ENCODE data around the gene SULT2B1. TPM values are rescaled to one million over a fixed set of nuclear protein-coding genes. Genes with fewer than 3 reads are reported as not detected.

SULT2B1 gene
- total RNA-seq, 2 donors from 2014 or later, result not detected

- ATAC-seq (ENCODE audit: insufficient number of reproducible peaks, low FRiP score, low read depth) (no peak), DNase-seq (ENCODE audit: low spot score) (no peak)
- Histone ChIP-seq H3K27me3 (replicated peaks; ENCODE audit: insufficient read depth) (no peaks in the 10 kb centered on the region), H3K4me1 (ENCODE audit: control insufficient read depth in 1 of 2, low read depth in 2 of 2) (no peaks in the 10 kb centered on the region), H3K36me3 (no peaks in the 10 kb centered on the region), H3K4me3 (no peak overlapping the region), H3K27ac (no peak overlapping the region), H3K9me3 (no peaks in the 10 kb centered on the region)
- no peak for TF ChIP-seq CTCF (IDR thresholded peaks at IDR 0.05)
These were observed 43.1 kb upstream of the SULT2B1 start for GRCh38 chr19:48508729-48509411.

- DNase-seq (ENCODE audit: low spot score), result no peak
- ATAC-seq (ENCODE audit: insufficient number of reproducible peaks, low FRiP score, low read depth), result no peak
- Histone ChIP-seq H3K4me1 (ENCODE audit: control insufficient read depth in 1 of 2, low read depth in 2 of 2) (no peaks in the 10 kb centered on the region), H3K9me3 (no peaks in the 10 kb centered on the region), H3K27ac (no peak overlapping the region), H3K4me3 (no peak overlapping the region), H3K27me3 (replicated peaks; ENCODE audit: insufficient read depth) (no peaks in the 10 kb centered on the region), H3K36me3 (no peaks in the 10 kb centered on the region)
- TF ChIP-seq CTCF (IDR thresholded peaks at IDR 0.05), result no peak
These were observed 42.3 kb upstream of the SULT2B1 start for GRCh38 chr19:48509467-48510194.

GRCh38 chr19:48510421-48511268 lies 41.3 kb upstream of the SULT2B1 start:
- H3K36me3 ChIP-seq, result no peaks in the 10 kb centered on the region
- no peaks in the 10 kb centered on the region for H3K27me3 ChIP-seq (replicated peaks; ENCODE audit: insufficient read depth)
- H3K9me3 ChIP-seq, result no peaks in the 10 kb centered on the region
- no peak for DNase-seq (ENCODE audit: low spot score)
- H3K27ac ChIP-seq, result no peak overlapping the region
- no peak for ATAC-seq (ENCODE audit: insufficient number of reproducible peaks, low FRiP score, low read depth)
- H3K4me3 ChIP-seq, result peak overlapping the region; percentile 49
- no peak for TF ChIP-seq CTCF (IDR thresholded peaks at IDR 0.05)
- H3K4me1 ChIP-seq (ENCODE audit: control insufficient read depth in 1 of 2, low read depth in 2 of 2), result no peaks in the 10 kb centered on the region

GRCh38 chr19:48511321-48511731 lies 40.6 kb upstream of the SULT2B1 start:
- Histone ChIP-seq H3K27ac (no peak overlapping the region), H3K9me3 (no peaks in the 10 kb centered on the region), H3K4me1 (ENCODE audit: control insufficient read depth in 1 of 2, low read depth in 2 of 2) (no peaks in the 10 kb centered on the region), H3K27me3 (replicated peaks; ENCODE audit: insufficient read depth) (no peaks in the 10 kb centered on the region), H3K36me3 (no peaks in the 10 kb centered on the region), H3K4me3 (peak overlapping the region; percentile 49)
- DNase-seq (ENCODE audit: low spot score), result no peak
- TF ChIP-seq CTCF (IDR thresholded peaks at IDR 0.05), result no peak
- no peak for ATAC-seq (ENCODE audit: insufficient number of reproducible peaks, low FRiP score, low read depth)
